Ishikawa (cell line): ENCODE data around the gene MIEN1.

ENCODE experiments used
- CEBPB ChIP-seq: IDR thresholded peaks from 2 replicates; pipeline ENCODE4 v1.6.1; 2012
- CREB1 ChIP-seq: IDR thresholded peaks from 2 replicates; pipeline ENCODE4 v1.6.1; 2012; ENCODE audit warnings: low read depth
- EP300 ChIP-seq: IDR thresholded peaks from 2 replicates; pipeline ENCODE4 v1.6.1; 2012; ENCODE audit warnings: borderline replicate concordance
- FOXM1 ChIP-seq: IDR thresholded peaks from 2 replicates; pipeline ENCODE4 v1.6.1; 2012; ENCODE audit warnings: low read depth, borderline replicate concordance
- RAD21 ChIP-seq: IDR thresholded peaks from 2 replicates; pipeline ENCODE4 v1.6.1; 2012; ENCODE audit warnings: low read depth
- REST ChIP-seq: IDR thresholded peaks from 2 replicates; pipeline ENCODE4 v1.6.1; 2012; ENCODE audit warnings: low read depth, mild to moderate bottlenecking
- TCF12 ChIP-seq: IDR thresholded peaks from 2 replicates; pipeline ENCODE4 v1.6.1; 2012; ENCODE audit warnings: low read depth
- TEAD4 ChIP-seq: IDR thresholded peaks from 2 replicates; pipeline ENCODE4 v1.6.1; 2012
- ZBTB7A ChIP-seq: IDR thresholded peaks from 2 replicates; pipeline ENCODE4 v1.6.1; 2012; ENCODE audit warnings: low read depth
- TF ChIP-seq, protein P1 (sequence below): IDR thresholded peaks from 2 replicates; pipeline ENCODE4 v1.6.1; 2012

DNA sequence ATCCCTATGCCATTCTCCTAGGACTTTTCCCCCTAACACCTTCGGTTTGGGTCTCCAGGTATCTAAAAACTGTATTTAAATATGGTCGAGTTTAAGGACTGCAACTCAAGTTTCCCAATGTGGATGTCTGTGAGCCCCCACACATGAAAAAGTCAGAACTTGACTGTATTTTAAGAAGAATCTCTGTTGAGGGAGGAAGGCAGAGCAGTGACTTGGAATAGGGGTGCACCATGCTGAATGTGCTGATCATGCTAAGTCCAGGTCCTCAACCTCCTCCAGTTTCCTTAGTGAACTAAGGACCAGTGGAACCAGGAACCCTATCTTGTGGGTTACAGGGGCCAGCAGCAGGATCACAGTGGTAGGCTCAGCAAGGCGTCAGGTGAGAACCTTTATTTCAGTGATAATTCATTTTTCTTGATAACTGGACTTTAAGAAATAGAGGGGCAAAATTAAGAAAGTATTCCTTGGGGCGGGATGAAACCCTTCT, 26.9 kb upstream of the MIEN1 start:
- TF ChIP-seq RAD21 (no peak), TEAD4 (no peak), TCF12 (no peak), CEBPB (no peak), EP300 (no peak), ZBTB7A (no peak), FOXM1 (no peak), REST (no peak), CREB1 (no peak)
- TF ChIP-seq, protein P1, sequence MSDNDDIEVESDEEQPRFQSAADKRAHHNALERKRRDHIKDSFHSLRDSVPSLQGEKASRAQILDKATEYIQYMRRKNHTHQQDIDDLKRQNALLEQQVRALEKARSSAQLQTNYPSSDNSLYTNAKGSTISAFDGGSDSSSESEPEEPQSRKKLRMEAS, result no peak
